ENCODE data around the gene AQP2.

- TF ChIP-seq, protein P1, sequence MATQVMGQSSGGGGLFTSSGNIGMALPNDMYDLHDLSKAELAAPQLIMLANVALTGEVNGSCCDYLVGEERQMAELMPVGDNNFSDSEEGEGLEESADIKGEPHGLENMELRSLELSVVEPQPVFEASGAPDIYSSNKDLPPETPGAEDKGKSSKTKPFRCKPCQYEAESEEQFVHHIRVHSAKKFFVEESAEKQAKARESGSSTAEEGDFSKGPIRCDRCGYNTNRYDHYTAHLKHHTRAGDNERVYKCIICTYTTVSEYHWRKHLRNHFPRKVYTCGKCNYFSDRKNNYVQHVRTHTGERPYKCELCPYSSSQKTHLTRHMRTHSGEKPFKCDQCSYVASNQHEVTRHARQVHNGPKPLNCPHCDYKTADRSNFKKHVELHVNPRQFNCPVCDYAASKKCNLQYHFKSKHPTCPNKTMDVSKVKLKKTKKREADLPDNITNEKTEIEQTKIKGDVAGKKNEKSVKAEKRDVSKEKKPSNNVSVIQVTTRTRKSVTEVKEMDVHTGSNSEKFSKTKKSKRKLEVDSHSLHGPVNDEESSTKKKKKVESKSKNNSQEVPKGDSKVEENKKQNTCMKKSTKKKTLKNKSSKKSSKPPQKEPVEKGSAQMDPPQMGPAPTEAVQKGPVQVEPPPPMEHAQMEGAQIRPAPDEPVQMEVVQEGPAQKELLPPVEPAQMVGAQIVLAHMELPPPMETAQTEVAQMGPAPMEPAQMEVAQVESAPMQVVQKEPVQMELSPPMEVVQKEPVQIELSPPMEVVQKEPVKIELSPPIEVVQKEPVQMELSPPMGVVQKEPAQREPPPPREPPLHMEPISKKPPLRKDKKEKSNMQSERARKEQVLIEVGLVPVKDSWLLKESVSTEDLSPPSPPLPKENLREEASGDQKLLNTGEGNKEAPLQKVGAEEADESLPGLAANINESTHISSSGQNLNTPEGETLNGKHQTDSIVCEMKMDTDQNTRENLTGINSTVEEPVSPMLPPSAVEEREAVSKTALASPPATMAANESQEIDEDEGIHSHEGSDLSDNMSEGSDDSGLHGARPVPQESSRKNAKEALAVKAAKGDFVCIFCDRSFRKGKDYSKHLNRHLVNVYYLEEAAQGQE (IDR thresholded peaks at IDR 0.05; ENCODE audit: insufficient read depth in 1 of 2, low read depth in 2 of 2, low read length in 2 of 2): no peak
- TF ChIP-seq FOXP2 (optimal IDR thresholded peaks at IDR 0.05; ENCODE audit: borderline replicate concordance, extremely low read depth, extremely low read length, insufficient read depth) (no peak), SIN3A (IDR thresholded peaks at IDR 0.05; ENCODE audit: borderline replicate concordance, insufficient read depth, low read length) (no peak), POLR2AphosphoS5 (IDR thresholded peaks at IDR 0.05; ENCODE audit: low read depth, low read length) (no peak)
Measured at GRCh38 chr12:49974677-49975317, 24.3 kb downstream of the AQP2 start.

All from PFSK-1 (cell line).